ENCODE data around the gene PRR27. TPM values are rescaled to one million over a fixed set of nuclear protein-coding genes. Genes with fewer than 3 reads are reported as not detected.

The PRR27 gene
- total RNA-seq: not detected in 2 replicates

DNA sequence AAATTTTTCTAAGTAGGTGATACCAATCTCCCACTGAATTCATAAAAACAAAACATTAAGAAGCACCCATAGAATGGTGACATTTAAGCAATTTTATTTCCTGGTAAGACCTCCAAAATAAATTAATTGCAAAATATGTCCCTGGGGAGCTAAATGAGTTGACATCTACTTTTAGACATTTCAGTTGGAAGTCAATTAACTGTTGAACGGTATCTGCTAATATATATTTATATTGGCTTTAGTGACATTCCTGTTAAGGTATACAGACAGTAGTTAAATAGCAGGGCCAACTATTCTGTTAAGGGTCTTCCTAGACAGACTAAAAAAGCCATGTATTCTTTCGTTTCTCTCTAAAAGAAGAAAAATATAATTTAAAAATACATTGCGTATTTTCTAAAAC lies at the start of gene PRR27:
Gene PRR27 (plus strand): TSS at position 301 of the 400 bp plus-strand sequence. CDS start 139 bp downstream, outside the sequence.
- Mint-ChIP-seq H3K36me3 (ENCODE audit: low read depth) (no peaks in the 10 kb centered on the region), H3K4me1 (ENCODE audit: low read depth) (no peaks in the 10 kb centered on the region), H3K9me3 (no peaks in the 10 kb centered on the region), H3K27ac (no peak within 1 kb of the TSS), H3K27me3 (ENCODE audit: insufficient read depth) (no peaks in the 10 kb centered on the region), H3K4me3 (no peak within 1 kb of the TSS)
- DNase-seq (ENCODE audit: low spot score): no peak
- intact Hi-C loops (cut with micrococcal nuclease): no loop called here

DNA sequence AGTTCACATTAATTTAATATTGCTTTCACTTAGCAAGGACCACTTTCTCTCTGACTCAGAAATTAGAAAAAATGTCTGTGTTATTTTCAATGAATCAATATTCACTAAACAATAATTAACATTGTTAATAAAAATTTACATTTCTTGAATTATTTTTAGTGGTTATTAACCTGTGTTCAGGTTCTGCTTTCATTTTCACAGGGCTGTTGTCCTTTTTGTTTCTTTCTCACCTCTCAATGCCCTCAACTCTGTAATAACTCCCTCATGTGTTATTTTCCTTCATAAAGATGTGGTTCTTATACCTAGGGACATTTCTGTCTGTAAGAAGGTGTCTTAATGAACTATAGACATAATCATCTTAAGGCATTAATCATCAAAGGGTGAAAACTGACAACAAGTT lies 43.1 kb upstream of the PRR27 start:
- Mint-ChIP-seq H3K4me1 (ENCODE audit: low read depth) (no peaks in the 10 kb centered on the region), H3K27ac (no peak overlapping the region), H3K27me3 (ENCODE audit: insufficient read depth) (no peaks in the 10 kb centered on the region), H3K36me3 (ENCODE audit: low read depth) (no peaks in the 10 kb centered on the region), H3K4me3 (no peak overlapping the region), H3K9me3 (no peaks in the 10 kb centered on the region)
- intact Hi-C loops (cut with micrococcal nuclease): no loop called here
- DNase-seq (ENCODE audit: low spot score): no peak

GRCh38 chr4:70113656-70114055 lies 40.4 kb upstream of the PRR27 start:
- H3K27ac Mint-ChIP-seq: no peak overlapping the region
- no peaks in the 10 kb centered on the region for H3K36me3 Mint-ChIP-seq (ENCODE audit: low read depth)
- no peaks in the 10 kb centered on the region for H3K4me1 Mint-ChIP-seq (ENCODE audit: low read depth)
- intact Hi-C loops (cut with micrococcal nuclease): no loop called here
- H3K9me3 Mint-ChIP-seq: no peaks in the 10 kb centered on the region
- H3K4me3 Mint-ChIP-seq: no peak overlapping the region
- H3K27me3 Mint-ChIP-seq (ENCODE audit: insufficient read depth): no peaks in the 10 kb centered on the region
- DNase-seq (ENCODE audit: low spot score): no peak

DNA sequence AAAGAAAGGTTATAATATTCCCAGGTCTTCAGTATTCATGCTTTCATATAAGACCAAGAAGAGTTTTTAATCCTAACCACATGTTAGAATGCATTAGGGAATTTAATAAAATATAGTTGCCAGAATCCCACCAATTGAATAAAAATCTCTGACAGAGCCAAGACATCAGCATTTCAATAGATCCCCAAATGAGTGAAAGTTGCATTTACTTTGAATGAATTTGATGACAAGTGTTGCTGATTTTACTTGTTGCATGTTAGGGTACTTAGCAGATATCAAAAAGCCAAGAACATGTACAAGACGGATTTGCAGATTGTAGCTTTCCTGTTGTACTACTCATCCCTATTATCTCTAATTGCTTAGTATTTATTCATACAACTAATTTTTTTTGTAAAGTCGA lies 39.9 kb upstream of the PRR27 start:
- Mint-ChIP-seq H3K9me3 (no peaks in the 10 kb centered on the region), H3K27me3 (ENCODE audit: insufficient read depth) (no peaks in the 10 kb centered on the region), H3K36me3 (ENCODE audit: low read depth) (no peaks in the 10 kb centered on the region), H3K4me1 (ENCODE audit: low read depth) (no peaks in the 10 kb centered on the region), H3K27ac (no peak overlapping the region), H3K4me3 (no peak overlapping the region)
- intact Hi-C loops (cut with micrococcal nuclease): no loop called here
- DNase-seq (ENCODE audit: low spot score): no peak

GRCh38 chr4:70120323-70120722 lies 33.7 kb upstream of the PRR27 start:
- Mint-ChIP-seq H3K9me3 (no peaks in the 10 kb centered on the region), H3K4me3 (no peak overlapping the region), H3K4me1 (ENCODE audit: low read depth) (no peaks in the 10 kb centered on the region), H3K27me3 (ENCODE audit: insufficient read depth) (no peaks in the 10 kb centered on the region), H3K27ac (no peak overlapping the region), H3K36me3 (ENCODE audit: low read depth) (no peaks in the 10 kb centered on the region)
- intact Hi-C loops (cut with micrococcal nuclease): no loop called here
- no peak for DNase-seq (ENCODE audit: low spot score)

GRCh38 chr4:70133473-70133872 lies 20.6 kb upstream of the PRR27 start:
- no peaks in the 10 kb centered on the region for H3K36me3 Mint-ChIP-seq (ENCODE audit: low read depth)
- no peak overlapping the region for H3K4me3 Mint-ChIP-seq
- H3K27ac Mint-ChIP-seq: no peak overlapping the region
- no peaks in the 10 kb centered on the region for H3K9me3 Mint-ChIP-seq
- H3K27me3 Mint-ChIP-seq (ENCODE audit: insufficient read depth): no peaks in the 10 kb centered on the region
- intact Hi-C loops (cut with micrococcal nuclease): no loop called here
- DNase-seq (ENCODE audit: low spot score): no peak
- no peaks in the 10 kb centered on the region for H3K4me1 Mint-ChIP-seq (ENCODE audit: low read depth)

- Mint-ChIP-seq H3K36me3 (ENCODE audit: low read depth) (no peaks in the 10 kb centered on the region), H3K4me1 (ENCODE audit: low read depth) (no peaks in the 10 kb centered on the region), H3K27me3 (ENCODE audit: insufficient read depth) (no peaks in the 10 kb centered on the region), H3K9me3 (no peaks in the 10 kb centered on the region), H3K27ac (no peak overlapping the region), H3K4me3 (no peak overlapping the region)
- intact Hi-C loops (cut with micrococcal nuclease): no loop called here
- DNase-seq (ENCODE audit: low spot score): no peak
Measured at GRCh38 chr4:70138751-70139150, 15.3 kb upstream of the PRR27 start.

GRCh38 chr4:70151271-70151670 lies 2.8 kb upstream of the PRR27 start:
- Mint-ChIP-seq H3K9me3 (no peaks in the 10 kb centered on the region), H3K4me1 (ENCODE audit: low read depth) (no peaks in the 10 kb centered on the region), H3K4me3 (no peak overlapping the region), H3K36me3 (ENCODE audit: low read depth) (no peaks in the 10 kb centered on the region), H3K27me3 (ENCODE audit: insufficient read depth) (no peaks in the 10 kb centered on the region), H3K27ac (no peak overlapping the region)
- intact Hi-C loops (cut with micrococcal nuclease): no loop called here
- no peak for DNase-seq (ENCODE audit: low spot score)

DNA sequence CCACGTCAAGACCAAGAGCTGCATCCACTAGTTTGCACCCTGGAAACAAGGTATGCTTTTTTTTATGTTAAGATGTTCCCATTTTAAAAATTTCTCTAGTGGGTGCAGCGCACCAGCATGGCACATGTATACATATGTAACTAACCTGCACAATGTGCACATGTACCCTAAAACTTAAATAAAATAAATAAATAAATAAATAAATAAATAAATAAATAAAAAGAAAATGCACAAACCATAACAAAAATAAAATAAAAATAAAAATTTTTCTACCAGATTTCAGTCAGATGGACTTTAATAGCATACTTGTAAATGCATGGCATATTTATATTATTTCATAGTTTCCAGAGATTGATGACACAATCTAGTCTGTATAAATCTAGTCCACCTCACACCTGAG lies 1.9 kb upstream of the PRR27 start:
- Mint-ChIP-seq H3K36me3 (ENCODE audit: low read depth) (no peaks in the 10 kb centered on the region), H3K4me3 (no peak overlapping the region), H3K27me3 (ENCODE audit: insufficient read depth) (no peaks in the 10 kb centered on the region), H3K9me3 (no peaks in the 10 kb centered on the region), H3K27ac (no peak overlapping the region), H3K4me1 (ENCODE audit: low read depth) (no peaks in the 10 kb centered on the region)
- intact Hi-C loops (cut with micrococcal nuclease): no loop called here
- DNase-seq (ENCODE audit: low spot score): no peak

GRCh38 chr4:70158576-70158975 lies 4.5 kb downstream of the PRR27 start:
- Mint-ChIP-seq H3K27me3 (ENCODE audit: insufficient read depth) (no peaks in the 10 kb centered on the region), H3K4me1 (ENCODE audit: low read depth) (no peaks in the 10 kb centered on the region), H3K36me3 (ENCODE audit: low read depth) (no peaks in the 10 kb centered on the region), H3K4me3 (no peak overlapping the region), H3K27ac (no peak overlapping the region), H3K9me3 (no peaks in the 10 kb centered on the region)
- intact Hi-C loops (cut with micrococcal nuclease): no loop called here
- DNase-seq (ENCODE audit: low spot score): no peak

DNA sequence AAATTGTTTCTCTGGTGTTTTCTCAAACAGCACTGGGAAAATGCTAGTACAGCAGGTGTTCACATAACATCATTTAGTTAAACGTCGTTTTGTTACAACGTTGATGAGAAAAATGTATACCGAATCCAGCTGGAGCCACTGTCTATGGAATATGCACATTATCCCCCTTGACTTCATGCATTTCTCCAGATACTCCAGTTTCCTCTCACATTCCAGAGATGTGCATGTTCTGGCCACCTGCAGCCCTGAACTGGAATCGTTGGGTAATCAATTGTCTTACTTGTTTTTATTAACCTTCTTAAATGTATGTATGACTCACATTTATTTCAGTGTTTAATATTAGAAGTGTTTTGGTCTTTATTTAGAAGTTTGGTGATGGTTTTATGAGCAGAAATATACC lies 23.1 kb downstream of the PRR27 start:
- H3K36me3 Mint-ChIP-seq (ENCODE audit: low read depth): no peaks in the 10 kb centered on the region
- H3K27ac Mint-ChIP-seq: no peak overlapping the region
- H3K4me1 Mint-ChIP-seq (ENCODE audit: low read depth): no peaks in the 10 kb centered on the region
- H3K9me3 Mint-ChIP-seq: no peaks in the 10 kb centered on the region
- no peaks in the 10 kb centered on the region for H3K27me3 Mint-ChIP-seq (ENCODE audit: insufficient read depth)
- intact Hi-C loops (cut with micrococcal nuclease): no loop called here
- H3K4me3 Mint-ChIP-seq: no peak overlapping the region
- no peak for DNase-seq (ENCODE audit: low spot score)

- no peaks in the 10 kb centered on the region for H3K27me3 Mint-ChIP-seq (ENCODE audit: insufficient read depth)
- DNase-seq (ENCODE audit: low spot score): no peak
- no peak overlapping the region for H3K27ac Mint-ChIP-seq
- no peaks in the 10 kb centered on the region for H3K36me3 Mint-ChIP-seq (ENCODE audit: low read depth)
- H3K9me3 Mint-ChIP-seq: no peaks in the 10 kb centered on the region
- no peak overlapping the region for H3K4me3 Mint-ChIP-seq
- intact Hi-C loops (cut with micrococcal nuclease): no loop called here
- H3K4me1 Mint-ChIP-seq (ENCODE audit: low read depth): no peaks in the 10 kb centered on the region
Measured at GRCh38 chr4:70178075-70178660, 24.1 kb downstream of the PRR27 start.

GRCh38 chr4:70179811-70180210 lies 25.8 kb downstream of the PRR27 start:
- no peaks in the 10 kb centered on the region for H3K9me3 Mint-ChIP-seq
- DNase-seq (ENCODE audit: low spot score): no peak
- H3K4me1 Mint-ChIP-seq (ENCODE audit: low read depth): no peaks in the 10 kb centered on the region

GRCh38 chr4:70181864-70182263 lies 27.8 kb downstream of the PRR27 start:
- intact Hi-C loops (cut with micrococcal nuclease): loop anchor here (10.0 kb wide), 1 partner anchor 867 kb away; no protein-coding TSS in a partner anchor
- H3K36me3 Mint-ChIP-seq (ENCODE audit: low read depth): no peaks in the 10 kb centered on the region
- no peaks in the 10 kb centered on the region for H3K27me3 Mint-ChIP-seq (ENCODE audit: insufficient read depth)
- no peak overlapping the region for H3K27ac Mint-ChIP-seq
- H3K9me3 Mint-ChIP-seq: no peaks in the 10 kb centered on the region
- no peaks in the 10 kb centered on the region for H3K4me1 Mint-ChIP-seq (ENCODE audit: low read depth)
- DNase-seq (ENCODE audit: low spot score): no peak
- H3K4me3 Mint-ChIP-seq: no peak overlapping the region

More at GRCh38 chr4:70179811-70180210, 25.8 kb downstream of the PRR27 start:
- Mint-ChIP-seq H3K27me3 (ENCODE audit: insufficient read depth) (no peaks in the 10 kb centered on the region), H3K36me3 (ENCODE audit: low read depth) (no peaks in the 10 kb centered on the region), H3K27ac (no peak overlapping the region), H3K4me3 (no peak overlapping the region)
- intact Hi-C loops (cut with micrococcal nuclease): loop anchor here (10.0 kb wide), 1 partner anchor 865 kb away; no protein-coding TSS in a partner anchor

Measured in activated T-helper 1 cell treated with anti-CD3 and anti-CD28 coated beads, Interleukin-12 subunit alpha, Interleukin-12 subunit beta, Interleukin-2, Interleukin-4 antibody, amounts not matched to agents 30 ng/mL and 10 ng/mL and 1 ng/mL, durations not matched to agents 14 hours and 24 hours and 36 hours (primary cell).